HG03108 (cell line): ENCODE data around the gene IP6K1.
A peak's percentile ranks its signal among the peaks of the same experiment; 100 is the strongest.
"Not testable (repeated sequence)": the region's sequence is repeated elsewhere in the genome, so short reads cannot be mapped to it uniquely, and the experiment has no call there.

Experiments
- ATAC-seq: cut with Tn5 transposase; IDR thresholded peaks from one replicate; pipeline ENCODE4 v1.9.1; 2021; ENCODE audit warnings: moderate library complexity; ENCODE audit not compliant: unreplicated experiment

The IP6K1 gene

GRCh38 chr3:49786357-49787181 lies at the start of gene IP6K1:
IP6K1 (minus strand) TSS chr3:49786542; CDS start chr3:49748040, 38,502 bp downstream.
- ATAC-seq, result peak; percentile 97

GRCh38 chr3:49831341-49831740 lies 45.0 kb upstream of the IP6K1 start:
- no peak for ATAC-seq

GRCh38 chr3:49826016-49826415 lies 39.7 kb upstream of the IP6K1 start:
- no peak for ATAC-seq

GRCh38 chr3:49823131-49823530 lies 36.8 kb upstream of the IP6K1 start:
- ATAC-seq, result not testable (repeated sequence)

- ATAC-seq, result peak; percentile 88
Measured at GRCh38 chr3:49813497-49814174, 27.3 kb upstream of the IP6K1 start, which contains the start of gene UBA7. UBA7 (minus strand) TSS chr3:49813953; CDS start chr3:49813787, 166 bp downstream.

- ATAC-seq, result no peak
Measured at GRCh38 chr3:49812916-49813496, 26.7 kb upstream of the IP6K1 start.

GRCh38 chr3:49807431-49808114 lies 21.2 kb upstream of the IP6K1 start:
- no peak for ATAC-seq

GRCh38 chr3:49806850-49807249 lies 20.5 kb upstream of the IP6K1 start:
- no peak for ATAC-seq

- no peak for ATAC-seq
Measured at GRCh38 chr3:49805897-49806701, 19.8 kb upstream of the IP6K1 start.

- peak; percentile 27 for ATAC-seq
Measured at GRCh38 chr3:49805367-49805782, 19.0 kb upstream of the IP6K1 start.

- ATAC-seq, result no peak
Measured at GRCh38 chr3:49804141-49805041, 18.0 kb upstream of the IP6K1 start.

- ATAC-seq, result peak; percentile 5
Measured at GRCh38 chr3:49803465-49804140, 17.3 kb upstream of the IP6K1 start.

GRCh38 chr3:49802719-49803464 lies 16.6 kb upstream of the IP6K1 start, which contains the start of gene INKA1:
INKA1 (plus strand) TSS chr3:49803261; CDS start chr3:49803393, 132 bp downstream.
- peak; percentile 47 for ATAC-seq

- ATAC-seq, result no peak
Measured at GRCh38 chr3:49801160-49801559, 14.8 kb upstream of the IP6K1 start.

GRCh38 chr3:49799761-49800160 lies 13.4 kb upstream of the IP6K1 start, which contains the start of gene CDHR4:
CDHR4 (minus strand) TSS chr3:49799873; CDS start chr3:49799812, 61 bp downstream.
- no peak for ATAC-seq

GRCh38 chr3:49799105-49799504 lies 12.8 kb upstream of the IP6K1 start:
- ATAC-seq, result no peak
